GM19328 (cell line): ENCODE measurements around the gene HNRNPA0.

Source experiments
- ATAC-seq: cut with Tn5 transposase; IDR thresholded peaks from one replicate; pipeline ENCODE4 v1.9.1; 2021; ENCODE audit warnings: mild to moderate bottlenecking, moderate library complexity; ENCODE audit not compliant: unreplicated experiment

HNRNPA0 gene

GRCh38 chr5:137754961-137755762, 999 bp upstream of the HNRNPA0 start:
- peak; percentile 30 for ATAC-seq

GRCh38 chr5:137753691-137754187, 424 bp downstream of the HNRNPA0 start:
- peak; percentile 14 for ATAC-seq

GRCh38 chr5:137752905-137753690, 1.1 kb downstream of the HNRNPA0 start:
- no peak for ATAC-seq

- no peak for ATAC-seq
Measured at GRCh38 chr5:137751869-137752491, 2.2 kb downstream of the HNRNPA0 start.

GRCh38 chr5:137750436-137750835, 3.7 kb downstream of the HNRNPA0 start:
- ATAC-seq: no peak

GRCh38 chr5:137747848-137748247, 6.3 kb downstream of the HNRNPA0 start:
- no peak for ATAC-seq

GRCh38 chr5:137743031-137743640, 11.0 kb downstream of the HNRNPA0 start:
- no peak for ATAC-seq

GRCh38 chr5:137741718-137742117, 12.4 kb downstream of the HNRNPA0 start:
- ATAC-seq: no peak

- no peak for ATAC-seq
Measured at GRCh38 chr5:137739737-137740136, 14.4 kb downstream of the HNRNPA0 start.

- ATAC-seq: no peak
Measured at GRCh38 chr5:137738947-137739346, 15.2 kb downstream of the HNRNPA0 start.

- no peak for ATAC-seq
Measured at GRCh38 chr5:137737349-137738131, 16.6 kb downstream of the HNRNPA0 start.

GRCh38 chr5:137736496-137736895, 17.7 kb downstream of the HNRNPA0 start:
- no peak for ATAC-seq

GRCh38 chr5:137735555-137736284, 18.4 kb downstream of the HNRNPA0 start, which contains the start of gene KLHL3:
TSS of gene KLHL3 (minus strand) at chr5:137736089. CDS start at chr5:137735646, 443 bp downstream.
- peak; percentile 48 for ATAC-seq

GRCh38 chr5:137734962-137735554, 19.1 kb downstream of the HNRNPA0 start:
- ATAC-seq: no peak

GRCh38 chr5:137734331-137734730, 19.8 kb downstream of the HNRNPA0 start:
- ATAC-seq: no peak

- ATAC-seq: no peak
Measured at GRCh38 chr5:137733922-137734321, 20.2 kb downstream of the HNRNPA0 start.

- ATAC-seq: no peak
Measured at GRCh38 chr5:137733006-137733405, 21.2 kb downstream of the HNRNPA0 start.

- no peak for ATAC-seq
Measured at GRCh38 chr5:137731176-137731575, 23.0 kb downstream of the HNRNPA0 start.

GRCh38 chr5:137730336-137730735, 23.8 kb downstream of the HNRNPA0 start:
- ATAC-seq: no peak
